ENCODE measurements around the gene HIBCH. TPM values are rescaled to one million over a fixed set of nuclear protein-coding genes. Genes with fewer than 3 reads are reported as not detected.

Gene HIBCH
- total and polyA plus RNA-seq, 9 of the 15 experiments (the other 6 are each of a cell fraction or from before 2014, with no cell fraction given), result 17.0 to 65.4 (median 28.3) TPM

DNA sequence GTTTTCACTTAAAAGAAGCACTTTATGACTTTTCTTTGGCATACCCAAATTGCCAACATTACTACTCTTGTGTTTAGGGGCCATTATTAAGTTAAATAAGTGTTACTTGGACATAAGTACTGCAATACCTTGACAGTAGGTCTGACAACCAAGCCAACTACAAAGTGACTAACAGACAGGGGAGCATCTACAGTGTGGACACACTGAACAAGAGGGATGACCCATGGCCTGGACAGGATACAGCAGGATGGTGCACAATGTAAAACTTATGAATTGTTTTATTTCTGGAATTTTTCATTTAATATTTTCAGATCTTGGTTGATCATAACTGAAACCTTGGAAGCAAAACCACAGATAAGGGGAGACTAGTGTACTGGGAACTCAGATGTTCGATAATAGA is 19.8 kb upstream of the HIBCH start (continued):
- no peak for TF ChIP-seq MEF2D (tag; conservative IDR thresholded peaks at IDR 0.05; ENCODE audit: low read depth)
- TF ChIP-seq RBM14 (IDR thresholded peaks at IDR 0.05; ENCODE audit: borderline replicate concordance, insufficient read depth, low read depth, low read length), result no peak
- TF ChIP-seq, protein P1, sequence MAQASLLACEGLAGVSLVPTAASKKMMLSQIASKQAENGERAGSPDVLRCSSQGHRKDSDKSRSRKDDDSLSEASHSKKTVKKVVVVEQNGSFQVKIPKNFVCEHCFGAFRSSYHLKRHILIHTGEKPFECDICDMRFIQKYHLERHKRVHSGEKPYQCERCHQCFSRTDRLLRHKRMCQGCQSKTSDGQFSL (CRISPR knock-in tag; IDR thresholded peaks at IDR 0.05), result no peak
- TF ChIP-seq, protein P1 (tag; IDR thresholded peaks at IDR 0.05), result no peak
- no peak for TF ChIP-seq ELF2 (CRISPR knock-in tag; IDR thresholded peaks at IDR 0.05)
- no peak for TF ChIP-seq GATA2 (CRISPR knock-in tag; IDR thresholded peaks at IDR 0.05)
- TF ChIP-seq LEF1 (IDR thresholded peaks at IDR 0.05), result no peak
- TF ChIP-seq ARID1B (IDR thresholded peaks at IDR 0.05), result no peak
- no peak for TF ChIP-seq PML (IDR thresholded peaks at IDR 0.05; ENCODE audit: low read length)

DNA sequence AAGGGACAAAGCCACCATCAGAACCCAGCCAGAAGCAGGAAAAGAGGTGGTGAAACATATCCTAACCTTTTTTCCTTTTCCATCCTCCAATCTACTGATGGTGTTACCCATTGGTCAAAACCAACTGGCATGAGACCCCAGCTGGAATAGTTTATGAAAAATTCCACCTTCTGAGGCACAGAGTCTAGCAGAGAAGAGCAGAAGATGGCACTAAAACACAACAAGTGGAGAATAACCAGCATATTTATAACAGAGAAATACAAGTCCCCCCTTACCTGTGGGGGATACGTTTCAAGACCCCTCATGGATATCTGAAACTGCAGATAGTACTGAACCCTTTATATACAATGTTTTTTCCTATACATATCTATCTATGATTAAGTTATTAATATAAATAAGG is 18.8 kb upstream of the HIBCH start:
- H4K20me1 ChIP-seq (replicated peaks; ENCODE audit: control insufficient read depth, insufficient read depth, low read length), result no peaks in the 10 kb centered on the region
- no peaks in the 10 kb centered on the region for H3K27me3 ChIP-seq (ENCODE audit: control insufficient read depth in 2 of 2, insufficient read depth in 2 of 2, low read length in 2 of 2)
- H3K4me3 ChIP-seq, result no peak overlapping the region
- ATAC-seq (no peak; the same call in 2 of the 3 replicates), DNase-seq (ENCODE audit: extremely low read depth in 1 of 4, low spot score in 3 of 4) (no peak), FAIRE-seq (no peak)
- peaks cover 5 to 13% of the 10 kb centered on the region in 2 experiments for H3K4me1 ChIP-seq (replicated peaks in 1 of 2; ENCODE audit: control insufficient read depth in 2 of 2, insufficient read depth in 2 of 2, low read length in 2 of 2)
- no peak overlapping the region for H3K9ac ChIP-seq (ENCODE audit: insufficient read depth in 1 of 2, low read depth in 2 of 2, low read length in 2 of 2)
- intact Hi-C loops (cut with micrococcal nuclease) (loop anchor here (2.0 to 10.0 kb wide), 2 partner anchors 172 to 466 kb away; no protein-coding TSS in a partner anchor), in situ Hi-C loops (cut with MboI) (no loop called here)
- POLR2A ChIA-PET, result interaction anchor here (1.0 kb wide), 1 partner anchor 22 kb away, joined by 3 read pairs; no protein-coding TSS in a partner anchor
- 60% methylated on average over 1 of the region's 1 CpG for WGBS (ENCODE audit: insufficient coverage, low coverage, missing lambda C conversion rate)
- H3K4me2 ChIP-seq (ENCODE audit: insufficient read depth, low read length), result no peak overlapping the region; the same call in 1 of the 2 replicates
- TF ChIP-seq RAD21 (CRISPR knock-in tag; conservative IDR thresholded peaks at IDR 0.05 in 1 of 2, IDR thresholded peaks at IDR 0.05 in 1 of 2), result peak; percentile 39 to 57
- TF ChIP-seq, protein P2, sequence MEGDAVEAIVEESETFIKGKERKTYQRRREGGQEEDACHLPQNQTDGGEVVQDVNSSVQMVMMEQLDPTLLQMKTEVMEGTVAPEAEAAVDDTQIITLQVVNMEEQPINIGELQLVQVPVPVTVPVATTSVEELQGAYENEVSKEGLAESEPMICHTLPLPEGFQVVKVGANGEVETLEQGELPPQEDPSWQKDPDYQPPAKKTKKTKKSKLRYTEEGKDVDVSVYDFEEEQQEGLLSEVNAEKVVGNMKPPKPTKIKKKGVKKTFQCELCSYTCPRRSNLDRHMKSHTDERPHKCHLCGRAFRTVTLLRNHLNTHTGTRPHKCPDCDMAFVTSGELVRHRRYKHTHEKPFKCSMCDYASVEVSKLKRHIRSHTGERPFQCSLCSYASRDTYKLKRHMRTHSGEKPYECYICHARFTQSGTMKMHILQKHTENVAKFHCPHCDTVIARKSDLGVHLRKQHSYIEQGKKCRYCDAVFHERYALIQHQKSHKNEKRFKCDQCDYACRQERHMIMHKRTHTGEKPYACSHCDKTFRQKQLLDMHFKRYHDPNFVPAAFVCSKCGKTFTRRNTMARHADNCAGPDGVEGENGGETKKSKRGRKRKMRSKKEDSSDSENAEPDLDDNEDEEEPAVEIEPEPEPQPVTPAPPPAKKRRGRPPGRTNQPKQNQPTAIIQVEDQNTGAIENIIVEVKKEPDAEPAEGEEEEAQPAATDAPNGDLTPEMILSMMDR (IDR thresholded peaks at IDR 0.05 in 2 of 3, conservative IDR thresholded peaks at IDR 0.05 in 1 of 3; ENCODE audit: insufficient read depth in 2 of 3, low read depth in 1 of 3, low read length in 3 of 3), result peak in 2 of 3 experiments; percentile 19 to 41; a peak in 3 of 6 replicates
- TF ChIP-seq, protein P3, sequence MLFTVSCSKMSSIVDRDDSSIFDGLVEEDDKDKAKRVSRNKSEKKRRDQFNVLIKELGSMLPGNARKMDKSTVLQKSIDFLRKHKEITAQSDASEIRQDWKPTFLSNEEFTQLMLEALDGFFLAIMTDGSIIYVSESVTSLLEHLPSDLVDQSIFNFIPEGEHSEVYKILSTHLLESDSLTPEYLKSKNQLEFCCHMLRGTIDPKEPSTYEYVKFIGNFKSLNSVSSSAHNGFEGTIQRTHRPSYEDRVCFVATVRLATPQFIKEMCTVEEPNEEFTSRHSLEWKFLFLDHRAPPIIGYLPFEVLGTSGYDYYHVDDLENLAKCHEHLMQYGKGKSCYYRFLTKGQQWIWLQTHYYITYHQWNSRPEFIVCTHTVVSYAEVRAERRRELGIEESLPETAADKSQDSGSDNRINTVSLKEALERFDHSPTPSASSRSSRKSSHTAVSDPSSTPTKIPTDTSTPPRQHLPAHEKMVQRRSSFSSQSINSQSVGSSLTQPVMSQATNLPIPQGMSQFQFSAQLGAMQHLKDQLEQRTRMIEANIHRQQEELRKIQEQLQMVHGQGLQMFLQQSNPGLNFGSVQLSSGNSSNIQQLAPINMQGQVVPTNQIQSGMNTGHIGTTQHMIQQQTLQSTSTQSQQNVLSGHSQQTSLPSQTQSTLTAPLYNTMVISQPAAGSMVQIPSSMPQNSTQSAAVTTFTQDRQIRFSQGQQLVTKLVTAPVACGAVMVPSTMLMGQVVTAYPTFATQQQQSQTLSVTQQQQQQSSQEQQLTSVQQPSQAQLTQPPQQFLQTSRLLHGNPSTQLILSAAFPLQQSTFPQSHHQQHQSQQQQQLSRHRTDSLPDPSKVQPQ (CRISPR knock-in tag; IDR thresholded peaks at IDR 0.05; ENCODE audit: borderline replicate concordance), result no peak
- TF ChIP-seq, protein P4, sequence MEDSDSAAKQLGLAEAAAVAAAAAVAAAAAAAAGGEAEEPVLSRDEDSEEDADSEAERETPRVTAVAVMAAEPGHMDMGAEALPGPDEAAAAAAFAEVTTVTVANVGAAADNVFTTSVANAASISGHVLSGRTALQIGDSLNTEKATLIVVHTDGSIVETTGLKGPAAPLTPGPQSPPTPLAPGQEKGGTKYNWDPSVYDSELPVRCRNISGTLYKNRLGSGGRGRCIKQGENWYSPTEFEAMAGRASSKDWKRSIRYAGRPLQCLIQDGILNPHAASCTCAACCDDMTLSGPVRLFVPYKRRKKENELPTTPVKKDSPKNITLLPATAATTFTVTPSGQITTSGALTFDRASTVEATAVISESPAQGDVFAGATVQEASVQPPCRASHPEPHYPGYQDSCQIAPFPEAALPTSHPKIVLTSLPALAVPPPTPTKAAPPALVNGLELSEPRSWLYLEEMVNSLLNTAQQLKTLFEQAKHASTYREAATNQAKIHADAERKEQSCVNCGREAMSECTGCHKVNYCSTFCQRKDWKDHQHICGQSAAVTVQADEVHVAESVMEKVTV (CRISPR knock-in tag; IDR thresholded peaks at IDR 0.05), result 0 out of 2 replicates have a peak, but pooled peaks have one; percentile 13
- no peaks in the 10 kb centered on the region for H3K36me3 ChIP-seq (ENCODE audit: control insufficient read depth, insufficient read depth, low read length)
- BruUV-seq (replicated peaks), result no TSS peak
- peaks cover 5% of the 10 kb centered on the region; the same call in 2 of the 3 replicates for H3K79me2 ChIP-seq (ENCODE audit: control insufficient read depth, insufficient read depth, low read length)
- H3K9me3 ChIP-seq (replicated peaks; ENCODE audit: control insufficient read depth, insufficient read depth, low read depth, low read length), result no peaks in the 10 kb centered on the region
- CTCF ChIA-PET (ENCODE audit: low intra/inter-chr PET ratio), result no interaction called here
- H2AFZ ChIP-seq (ENCODE audit: low read depth, low read length), result no peak overlapping the region
- H3K9me1 ChIP-seq (ENCODE audit: control insufficient read depth, insufficient read depth, low read length), result no peaks in the 10 kb centered on the region
- no peak overlapping the region; the same call in 2 of the 3 replicates for H3K27ac ChIP-seq (ENCODE audit: extremely low read depth, low read depth, low read length)

Measured in K562 (cell line).